HCT116 (cell line): ENCODE results near the gene PLAAT3.

Experiments
- CBX3 ChIP-seq: IDR thresholded peaks from 2 replicates; pipeline ENCODE4 v1.6.1; 2012; ENCODE audit warnings: low read depth
- CEBPB ChIP-seq: IDR thresholded peaks from 2 replicates; pipeline ENCODE4 v1.6.1; 2012; ENCODE audit warnings: low read depth
- FOSL1 ChIP-seq: IDR thresholded peaks from 2 replicates; pipeline ENCODE4 v1.6.1; 2012; ENCODE audit warnings: low read depth
- POLR2AphosphoS5 ChIP-seq: IDR thresholded peaks from 2 replicates; pipeline ENCODE4 v1.6.1; 2011; ENCODE audit warnings: mild to moderate bottlenecking, low read depth, low read length, moderate library complexity
- ZNF274 ChIP-seq: fragments of 200-500 bp; sonication (Bioruptor generic); IDR thresholded peaks from 2 replicates; pipeline ENCODE4 v1.6.1; 2014; ENCODE audit warnings: mild to moderate bottlenecking, low read depth, low read length, inconsistent platforms
- TF ChIP-seq, protein P1 (sequence below): IDR thresholded peaks from 2 replicates; pipeline ENCODE4 v1.6.1; 2012; ENCODE audit warnings: low read depth
- TF ChIP-seq, protein P2 (sequence below), 3 experiments: fragments of 200-600 bp in 1 of 3; sonication (generic) in 1 of 3; IDR thresholded peaks in 2 of 3; conservative IDR thresholded peaks in 1 of 3; 2 replicates each; pipeline ENCODE4 v1.5.1; 2012 to 2017; ENCODE audit warnings: low read depth in 2 of 3, low read length in 2 of 3, antibody characterized with exemption in 1 of 3, borderline replicate concordance in 1 of 3, control low read depth in 1 of 3, mild to moderate bottlenecking in 1 of 3, mixed read lengths in 1 of 3, mixed run types in 1 of 3, moderate library complexity in 1 of 3; ENCODE audit not compliant: insufficient read depth in 1 of 3
- TF ChIP-seq, protein P3 (sequence below): IDR thresholded peaks from 2 replicates; pipeline ENCODE4 v1.6.1; 2011; ENCODE audit warnings: mild to moderate bottlenecking, low read length, moderate library complexity; ENCODE audit not compliant: insufficient replicate concordance; ENCODE audit errors: extremely low read depth
- TF ChIP-seq, protein P4 (sequence below): IDR thresholded peaks from 2 replicates; pipeline ENCODE4 v1.6.1; 2012

GRCh38 chr11:63599211-63600122 lies 14.8 kb downstream of the PLAAT3 start:
- TF ChIP-seq, protein P1, sequence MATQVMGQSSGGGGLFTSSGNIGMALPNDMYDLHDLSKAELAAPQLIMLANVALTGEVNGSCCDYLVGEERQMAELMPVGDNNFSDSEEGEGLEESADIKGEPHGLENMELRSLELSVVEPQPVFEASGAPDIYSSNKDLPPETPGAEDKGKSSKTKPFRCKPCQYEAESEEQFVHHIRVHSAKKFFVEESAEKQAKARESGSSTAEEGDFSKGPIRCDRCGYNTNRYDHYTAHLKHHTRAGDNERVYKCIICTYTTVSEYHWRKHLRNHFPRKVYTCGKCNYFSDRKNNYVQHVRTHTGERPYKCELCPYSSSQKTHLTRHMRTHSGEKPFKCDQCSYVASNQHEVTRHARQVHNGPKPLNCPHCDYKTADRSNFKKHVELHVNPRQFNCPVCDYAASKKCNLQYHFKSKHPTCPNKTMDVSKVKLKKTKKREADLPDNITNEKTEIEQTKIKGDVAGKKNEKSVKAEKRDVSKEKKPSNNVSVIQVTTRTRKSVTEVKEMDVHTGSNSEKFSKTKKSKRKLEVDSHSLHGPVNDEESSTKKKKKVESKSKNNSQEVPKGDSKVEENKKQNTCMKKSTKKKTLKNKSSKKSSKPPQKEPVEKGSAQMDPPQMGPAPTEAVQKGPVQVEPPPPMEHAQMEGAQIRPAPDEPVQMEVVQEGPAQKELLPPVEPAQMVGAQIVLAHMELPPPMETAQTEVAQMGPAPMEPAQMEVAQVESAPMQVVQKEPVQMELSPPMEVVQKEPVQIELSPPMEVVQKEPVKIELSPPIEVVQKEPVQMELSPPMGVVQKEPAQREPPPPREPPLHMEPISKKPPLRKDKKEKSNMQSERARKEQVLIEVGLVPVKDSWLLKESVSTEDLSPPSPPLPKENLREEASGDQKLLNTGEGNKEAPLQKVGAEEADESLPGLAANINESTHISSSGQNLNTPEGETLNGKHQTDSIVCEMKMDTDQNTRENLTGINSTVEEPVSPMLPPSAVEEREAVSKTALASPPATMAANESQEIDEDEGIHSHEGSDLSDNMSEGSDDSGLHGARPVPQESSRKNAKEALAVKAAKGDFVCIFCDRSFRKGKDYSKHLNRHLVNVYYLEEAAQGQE, result no peak
- TF ChIP-seq, protein P2, sequence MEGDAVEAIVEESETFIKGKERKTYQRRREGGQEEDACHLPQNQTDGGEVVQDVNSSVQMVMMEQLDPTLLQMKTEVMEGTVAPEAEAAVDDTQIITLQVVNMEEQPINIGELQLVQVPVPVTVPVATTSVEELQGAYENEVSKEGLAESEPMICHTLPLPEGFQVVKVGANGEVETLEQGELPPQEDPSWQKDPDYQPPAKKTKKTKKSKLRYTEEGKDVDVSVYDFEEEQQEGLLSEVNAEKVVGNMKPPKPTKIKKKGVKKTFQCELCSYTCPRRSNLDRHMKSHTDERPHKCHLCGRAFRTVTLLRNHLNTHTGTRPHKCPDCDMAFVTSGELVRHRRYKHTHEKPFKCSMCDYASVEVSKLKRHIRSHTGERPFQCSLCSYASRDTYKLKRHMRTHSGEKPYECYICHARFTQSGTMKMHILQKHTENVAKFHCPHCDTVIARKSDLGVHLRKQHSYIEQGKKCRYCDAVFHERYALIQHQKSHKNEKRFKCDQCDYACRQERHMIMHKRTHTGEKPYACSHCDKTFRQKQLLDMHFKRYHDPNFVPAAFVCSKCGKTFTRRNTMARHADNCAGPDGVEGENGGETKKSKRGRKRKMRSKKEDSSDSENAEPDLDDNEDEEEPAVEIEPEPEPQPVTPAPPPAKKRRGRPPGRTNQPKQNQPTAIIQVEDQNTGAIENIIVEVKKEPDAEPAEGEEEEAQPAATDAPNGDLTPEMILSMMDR (IDR thresholded peaks at IDR 0.05 in 2 of 3, conservative IDR thresholded peaks at IDR 0.05 in 1 of 3; ENCODE audit: borderline replicate concordance in 1 of 3, insufficient read depth in 1 of 3, low read depth in 2 of 3, low read length in 2 of 3), result no peak
- TF ChIP-seq CBX3, result no peak
- TF ChIP-seq ZNF274, result no peak
- TF ChIP-seq, protein P3, sequence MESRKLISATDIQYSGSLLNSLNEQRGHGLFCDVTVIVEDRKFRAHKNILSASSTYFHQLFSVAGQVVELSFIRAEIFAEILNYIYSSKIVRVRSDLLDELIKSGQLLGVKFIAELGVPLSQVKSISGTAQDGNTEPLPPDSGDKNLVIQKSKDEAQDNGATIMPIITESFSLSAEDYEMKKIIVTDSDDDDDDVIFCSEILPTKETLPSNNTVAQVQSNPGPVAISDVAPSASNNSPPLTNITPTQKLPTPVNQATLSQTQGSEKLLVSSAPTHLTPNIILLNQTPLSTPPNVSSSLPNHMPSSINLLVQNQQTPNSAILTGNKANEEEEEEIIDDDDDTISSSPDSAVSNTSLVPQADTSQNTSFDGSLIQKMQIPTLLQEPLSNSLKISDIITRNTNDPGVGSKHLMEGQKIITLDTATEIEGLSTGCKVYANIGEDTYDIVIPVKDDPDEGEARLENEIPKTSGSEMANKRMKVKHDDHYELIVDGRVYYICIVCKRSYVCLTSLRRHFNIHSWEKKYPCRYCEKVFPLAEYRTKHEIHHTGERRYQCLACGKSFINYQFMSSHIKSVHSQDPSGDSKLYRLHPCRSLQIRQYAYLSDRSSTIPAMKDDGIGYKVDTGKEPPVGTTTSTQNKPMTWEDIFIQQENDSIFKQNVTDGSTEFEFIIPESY, result no peak
- TF ChIP-seq, protein P4, sequence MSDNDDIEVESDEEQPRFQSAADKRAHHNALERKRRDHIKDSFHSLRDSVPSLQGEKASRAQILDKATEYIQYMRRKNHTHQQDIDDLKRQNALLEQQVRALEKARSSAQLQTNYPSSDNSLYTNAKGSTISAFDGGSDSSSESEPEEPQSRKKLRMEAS, result no peak
- no peak for TF ChIP-seq FOSL1
- no peak for TF ChIP-seq POLR2AphosphoS5
- no peak for TF ChIP-seq CEBPB
